22Rv1 (cell line): ENCODE measurements around the gene RABGAP1.

Experiments
- CTCF ChIP-seq: fragments of 450-650 bp; IDR thresholded peaks from 2 replicates; pipeline ENCODE4 v1.5.1; 2017; ENCODE audit warnings: mild to moderate bottlenecking
- ZFX ChIP-seq: fragments of 450-650 bp; IDR thresholded peaks from 2 replicates; pipeline ENCODE4 v1.6.1; 2017; ENCODE audit warnings: antibody characterized with exemption, borderline replicate concordance

GRCh38 chr9:123087359-123087888 is 146.6 kb downstream of the RABGAP1 start:
- TF ChIP-seq CTCF (no peak), ZFX (no peak)
